Esophagus muscularis mucosa (tissue), 3 donors: ENCODE measurements around the gene TM7SF2.

Experiments
- POLR2A ChIP-seq: fragments of 450-650 bp; IDR thresholded peaks from one replicate; pipeline ENCODE4 v1.6.1; 2017; ENCODE audit warnings: antibody characterized with exemption, moderate library complexity, mild to moderate bottlenecking, low read depth
- POLR2AphosphoS5 ChIP-seq, 2 donors: sonication (generic); formaldehyde crosslinking; IDR thresholded peaks; one replicate each; pipeline ENCODE4 v1.6.1; 2017; ENCODE audit warnings: antibody characterized with exemption in 2 of 2
- TF ChIP-seq, protein P1 (sequence below), 3 experiments: fragments of 200-600 bp in 2 of 3; fragments of 450-650 bp in 1 of 3; sonication (generic) in 2 of 3; IDR thresholded peaks; one replicate each; pipeline ENCODE4 v1.5.1; 2017 to 2019; ENCODE audit warnings: antibody characterized with exemption in 3 of 3, mild to moderate bottlenecking in 2 of 3, moderate library complexity in 1 of 3

DNA sequence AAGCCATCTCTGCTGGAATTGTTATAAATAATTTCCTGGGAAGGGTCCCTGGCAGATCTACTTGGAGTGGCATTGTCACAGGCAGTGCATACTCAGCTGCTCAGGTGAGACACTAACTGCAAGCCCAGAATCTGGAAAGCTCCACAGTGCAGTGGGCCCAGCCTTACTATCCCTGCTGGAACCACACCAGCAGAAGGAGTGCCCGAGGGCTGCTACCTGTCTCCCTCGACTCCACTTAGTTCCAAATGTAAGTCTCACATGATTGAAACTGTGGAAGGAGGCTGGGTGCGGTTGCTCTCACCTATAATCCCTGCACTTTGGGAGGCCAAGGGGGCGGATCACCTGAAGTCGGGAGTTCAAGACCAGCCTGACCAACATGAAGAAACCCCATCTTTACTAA is 37.0 kb downstream of the TM7SF2 start:
- TF ChIP-seq POLR2AphosphoS5 (IDR thresholded peaks at IDR 0.05) (no peak), POLR2A (no peak)
- TF ChIP-seq, protein P1, sequence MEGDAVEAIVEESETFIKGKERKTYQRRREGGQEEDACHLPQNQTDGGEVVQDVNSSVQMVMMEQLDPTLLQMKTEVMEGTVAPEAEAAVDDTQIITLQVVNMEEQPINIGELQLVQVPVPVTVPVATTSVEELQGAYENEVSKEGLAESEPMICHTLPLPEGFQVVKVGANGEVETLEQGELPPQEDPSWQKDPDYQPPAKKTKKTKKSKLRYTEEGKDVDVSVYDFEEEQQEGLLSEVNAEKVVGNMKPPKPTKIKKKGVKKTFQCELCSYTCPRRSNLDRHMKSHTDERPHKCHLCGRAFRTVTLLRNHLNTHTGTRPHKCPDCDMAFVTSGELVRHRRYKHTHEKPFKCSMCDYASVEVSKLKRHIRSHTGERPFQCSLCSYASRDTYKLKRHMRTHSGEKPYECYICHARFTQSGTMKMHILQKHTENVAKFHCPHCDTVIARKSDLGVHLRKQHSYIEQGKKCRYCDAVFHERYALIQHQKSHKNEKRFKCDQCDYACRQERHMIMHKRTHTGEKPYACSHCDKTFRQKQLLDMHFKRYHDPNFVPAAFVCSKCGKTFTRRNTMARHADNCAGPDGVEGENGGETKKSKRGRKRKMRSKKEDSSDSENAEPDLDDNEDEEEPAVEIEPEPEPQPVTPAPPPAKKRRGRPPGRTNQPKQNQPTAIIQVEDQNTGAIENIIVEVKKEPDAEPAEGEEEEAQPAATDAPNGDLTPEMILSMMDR (IDR thresholded peaks at IDR 0.05): no peak
